Mesendoderm (in vitro differentiated cells): ENCODE data around the gene UQCRQ.

Experiments
- DNase-seq: peaks from one replicate; pipeline ENCODE4 v3.0.0; 2013
- H2AK5ac ChIP-seq: 2 replicates; pipeline ENCODE4 v1.6.1; 2013; ENCODE audit warnings: low read length, inconsistent platforms
- H2BK120ac ChIP-seq: 2 replicates; pipeline ENCODE4 v1.6.1; 2013; ENCODE audit warnings: low read depth, mild to moderate bottlenecking, low read length, moderate library complexity, mixed read lengths
- H2BK15ac ChIP-seq: replicated peaks from 2 replicates; pipeline ENCODE4 v1.6.1; 2013; ENCODE audit warnings: low read depth, mild to moderate bottlenecking, moderate library complexity
- H2BK5ac ChIP-seq: 2 replicates; pipeline ENCODE4 v1.6.1; 2013; ENCODE audit warnings: low read length, inconsistent platforms
- H3K18ac ChIP-seq: 2 replicates; pipeline ENCODE4 v1.6.1; 2013; ENCODE audit warnings: mild to moderate bottlenecking, low read length, mixed read lengths
- H3K23ac ChIP-seq: one replicate; pipeline ENCODE4 v1.6.1; 2013; ENCODE audit warnings: low read length
- H3K27ac ChIP-seq: 2 replicates; pipeline ENCODE4 v1.5.1; 2013; ENCODE audit warnings: low read depth, mild to moderate bottlenecking, inconsistent platforms, low read length, moderate library complexity
- H3K27me3 ChIP-seq: 2 replicates; pipeline ENCODE4 v1.6.1; 2013; ENCODE audit warnings: low read length, control low read depth, mild to moderate bottlenecking, inconsistent platforms; ENCODE audit not compliant: insufficient read depth, poor library complexity
- H3K36me3 ChIP-seq: 2 replicates; pipeline ENCODE4 v1.6.1; 2013; ENCODE audit warnings: low read length, inconsistent platforms; ENCODE audit not compliant: control insufficient read depth, insufficient read depth
- H3K4ac ChIP-seq: one replicate; pipeline ENCODE4 v1.6.1; 2013; ENCODE audit warnings: low read depth, mild to moderate bottlenecking, low read length, moderate library complexity
- H3K4me1 ChIP-seq: 2 replicates; pipeline ENCODE4 v1.6.1; 2013; ENCODE audit warnings: low read depth, low read length, inconsistent platforms; ENCODE audit not compliant: control insufficient read depth
- H3K4me2 ChIP-seq: 2 replicates; pipeline ENCODE4 v1.6.1; 2013; ENCODE audit warnings: low read length
- H3K4me3 ChIP-seq: 2 replicates; pipeline ENCODE4 v1.5.1; 2013; ENCODE audit warnings: mild to moderate bottlenecking, low read length
- H3K56ac ChIP-seq: one replicate; pipeline ENCODE4 v1.6.1; 2013; ENCODE audit warnings: low read length
- H3K79me1 ChIP-seq: 2 replicates; pipeline ENCODE4 v1.6.1; 2013; ENCODE audit warnings: low read length, inconsistent platforms
- H3K79me2 ChIP-seq: 2 replicates; pipeline ENCODE4 v1.6.1; 2013; ENCODE audit warnings: mild to moderate bottlenecking, low read length; ENCODE audit not compliant: control insufficient read depth, insufficient read depth
- H3K9ac ChIP-seq: 2 replicates; pipeline ENCODE4 v1.6.1; 2013; ENCODE audit warnings: low read length, inconsistent platforms
- H4K5ac ChIP-seq: one replicate; pipeline ENCODE4 v1.6.1; 2013; ENCODE audit warnings: low read length
- H4K8ac ChIP-seq: one replicate; pipeline ENCODE4 v1.6.1; 2013; ENCODE audit warnings: low read depth, mild to moderate bottlenecking, control low read depth, low read length, moderate library complexity
- WGBS: extraction: QIAGEN DNeasy Blood & Tissue Kit; methylation state at CpG from one replicate; pipeline ENCODE4 v1.1.7; 2013; ENCODE audit warnings: low lambda C conversion rate, missing lambda C conversion rate; ENCODE audit not compliant: insufficient coverage; ENCODE audit errors: extremely low coverage; 5-methylcytosine and 5-hydroxymethylcytosine counted together

The UQCRQ gene

DNA sequence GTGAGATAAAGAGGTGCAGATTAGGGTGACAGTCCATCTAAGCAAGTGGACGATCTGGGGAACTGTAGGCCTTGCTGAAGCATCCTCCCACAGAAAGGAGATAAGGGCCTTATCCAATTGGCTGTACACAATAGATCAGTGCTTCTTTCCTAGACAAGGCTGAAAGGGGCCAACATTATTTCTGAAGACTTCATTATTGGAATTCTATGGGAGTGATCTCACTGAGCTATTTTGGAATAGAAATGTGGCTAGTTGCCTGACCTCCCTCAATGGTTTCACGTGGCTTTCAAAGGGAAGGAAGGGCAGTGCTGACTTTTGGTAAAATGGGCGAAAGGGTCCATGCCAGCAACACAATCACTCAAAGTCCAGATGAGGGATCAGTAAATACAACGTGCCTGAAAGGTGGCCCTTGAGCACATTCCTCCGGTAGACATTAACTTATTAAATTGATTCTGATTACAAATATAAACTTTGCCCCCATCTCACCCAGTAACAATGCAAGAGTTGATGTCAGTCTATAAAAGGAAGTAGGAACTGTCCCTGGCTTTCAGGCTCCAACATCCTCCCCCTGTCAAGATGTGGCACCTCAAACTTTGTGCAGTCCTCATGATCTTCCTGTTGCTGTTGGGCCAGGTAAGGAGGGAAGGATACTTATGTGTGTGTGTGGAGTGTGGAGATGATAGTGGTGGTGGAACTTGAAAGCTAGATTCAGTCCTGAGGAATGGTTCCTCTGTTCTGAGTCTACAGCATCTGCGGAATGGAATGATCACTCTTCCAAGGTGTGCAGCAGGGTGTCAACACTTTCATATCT lies 6.9 kb downstream of the UQCRQ start, which contains the start of gene LEAP2:
Gene LEAP2 (plus strand): TSS at position 550 of the 811 bp plus-strand sequence. CDS start 27 bp downstream, at position 577.
- H2AK5ac ChIP-seq = no peak within 1 kb of the TSS
- H2BK15ac ChIP-seq = no peak within 1 kb of the TSS
- no peak within 1 kb of the TSS for H2BK120ac ChIP-seq
- no peak within 1 kb of the TSS for H3K9ac ChIP-seq
- no peak within 1 kb of the TSS for H2BK5ac ChIP-seq
- no peak within 1 kb of the TSS for H3K27ac ChIP-seq
- no peaks in the 10 kb centered on the region for H3K79me1 ChIP-seq
- no peaks in the 10 kb centered on the region for H3K4me1 ChIP-seq
- H4K5ac ChIP-seq = no peak within 1 kb of the TSS
- H3K79me2 ChIP-seq = no peaks in the 10 kb centered on the region
- no peak within 1 kb of the TSS for H3K23ac ChIP-seq
- H3K56ac ChIP-seq = no peak within 1 kb of the TSS
- H3K36me3 ChIP-seq = peaks cover 2% of the 10 kb centered on the region
- H3K18ac ChIP-seq = no peak within 1 kb of the TSS
- no CpG with 5 or more reads among the region's 6 CpGs for WGBS
- H4K8ac ChIP-seq = no peak within 1 kb of the TSS
- no peak within 1 kb of the TSS for H3K4me3 ChIP-seq
- H3K27me3 ChIP-seq = no peaks in the 10 kb centered on the region
- DNase-seq = no peak
- H3K4ac ChIP-seq = no peak within 1 kb of the TSS
- H3K4me2 ChIP-seq = no peak within 1 kb of the TSS

DNA sequence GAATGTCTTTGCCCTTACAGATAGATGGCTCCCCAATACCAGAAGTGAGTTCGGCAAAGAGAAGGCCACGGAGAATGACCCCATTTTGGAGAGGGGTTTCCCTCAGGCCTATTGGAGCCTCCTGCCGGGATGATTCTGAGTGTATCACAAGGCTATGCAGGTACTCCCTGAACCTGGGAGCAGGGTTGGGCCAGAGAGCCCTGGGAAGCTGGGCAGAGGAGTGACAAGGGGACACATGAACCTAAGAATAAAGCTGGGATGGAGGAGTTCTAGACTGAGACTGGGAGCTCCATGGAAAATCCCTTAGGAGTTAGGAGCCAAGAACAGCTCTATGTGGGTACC lies 7.5 kb downstream of the UQCRQ start:
- no peak overlapping the region for H3K27ac ChIP-seq
- no peak overlapping the region for H3K9ac ChIP-seq
- no peak overlapping the region for H2BK120ac ChIP-seq
- no peaks in the 10 kb centered on the region for H3K27me3 ChIP-seq
- no peak overlapping the region for H2BK5ac ChIP-seq
- no peak overlapping the region for H3K18ac ChIP-seq
- no peak overlapping the region for H3K4me2 ChIP-seq
- H3K56ac ChIP-seq = no peak overlapping the region
- H3K36me3 ChIP-seq = peaks cover 2% of the 10 kb centered on the region
- DNase-seq = no peak
- no peak overlapping the region for H2BK15ac ChIP-seq
- H3K4ac ChIP-seq = no peak overlapping the region
- no peaks in the 10 kb centered on the region for H3K4me1 ChIP-seq
- no peak overlapping the region for H2AK5ac ChIP-seq
- H3K23ac ChIP-seq = no peak overlapping the region
- no peak overlapping the region for H3K4me3 ChIP-seq
- no CpG with 5 or more reads among the region's 3 CpGs for WGBS
- no peaks in the 10 kb centered on the region for H3K79me1 ChIP-seq
- H3K79me2 ChIP-seq = no peaks in the 10 kb centered on the region
- H4K8ac ChIP-seq = no peak overlapping the region
- H4K5ac ChIP-seq = no peak overlapping the region

DNA sequence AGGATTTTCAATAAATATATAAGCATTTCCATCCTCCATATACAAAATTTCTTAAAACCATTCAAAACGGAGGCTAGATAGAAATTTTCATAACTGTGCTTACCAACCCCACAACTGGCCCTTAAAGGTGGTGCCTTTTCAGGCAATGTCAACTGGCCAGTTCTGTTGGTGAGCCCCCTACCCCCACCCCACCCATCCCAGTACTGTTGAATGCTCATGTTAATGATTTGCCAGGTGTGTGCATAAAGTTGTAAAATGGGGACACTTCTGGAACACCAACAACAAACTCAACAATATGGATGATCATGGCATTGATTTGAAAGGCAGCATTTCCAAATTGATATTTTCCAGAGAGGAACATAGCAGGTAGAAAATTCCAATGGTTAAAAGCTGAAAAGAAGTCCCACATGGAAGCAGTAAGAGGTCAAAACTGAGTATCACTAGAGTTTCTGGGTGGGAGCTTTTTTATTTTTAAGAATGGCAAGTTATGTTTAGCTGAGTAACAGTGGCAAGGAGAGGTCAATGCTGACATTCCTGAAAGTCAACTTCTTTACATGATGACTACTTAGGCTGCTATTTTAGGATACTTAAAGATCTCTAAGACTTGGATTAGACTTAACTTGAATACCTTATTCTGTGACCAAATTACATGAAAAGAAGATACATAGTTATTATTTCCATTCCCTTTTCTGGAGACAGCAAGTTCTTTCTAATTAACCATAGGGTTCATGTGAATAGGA lies 9.7 kb downstream of the UQCRQ start:
- H4K8ac ChIP-seq = no peak overlapping the region
- no peak overlapping the region for H3K4me2 ChIP-seq
- H3K9ac ChIP-seq = no peak overlapping the region
- H3K27me3 ChIP-seq = no peaks in the 10 kb centered on the region
- WGBS = 100% methylated on average over 1 of the region's 1 CpG
- no peak overlapping the region for H2BK120ac ChIP-seq
- H2BK5ac ChIP-seq = no peak overlapping the region
- no peak overlapping the region for H2BK15ac ChIP-seq
- no peak overlapping the region for H3K23ac ChIP-seq
- H3K27ac ChIP-seq = no peak overlapping the region
- no peak for DNase-seq
- H3K18ac ChIP-seq = no peak overlapping the region
- H3K4me3 ChIP-seq = no peak overlapping the region
- no peak overlapping the region for H4K5ac ChIP-seq
- H3K79me1 ChIP-seq = no peaks in the 10 kb centered on the region
- H3K4ac ChIP-seq = no peak overlapping the region
- H2AK5ac ChIP-seq = no peak overlapping the region
- H3K4me1 ChIP-seq = no peaks in the 10 kb centered on the region
- H3K79me2 ChIP-seq = no peaks in the 10 kb centered on the region
- no peak overlapping the region for H3K56ac ChIP-seq
- peaks cover 3% of the 10 kb centered on the region for H3K36me3 ChIP-seq

DNA sequence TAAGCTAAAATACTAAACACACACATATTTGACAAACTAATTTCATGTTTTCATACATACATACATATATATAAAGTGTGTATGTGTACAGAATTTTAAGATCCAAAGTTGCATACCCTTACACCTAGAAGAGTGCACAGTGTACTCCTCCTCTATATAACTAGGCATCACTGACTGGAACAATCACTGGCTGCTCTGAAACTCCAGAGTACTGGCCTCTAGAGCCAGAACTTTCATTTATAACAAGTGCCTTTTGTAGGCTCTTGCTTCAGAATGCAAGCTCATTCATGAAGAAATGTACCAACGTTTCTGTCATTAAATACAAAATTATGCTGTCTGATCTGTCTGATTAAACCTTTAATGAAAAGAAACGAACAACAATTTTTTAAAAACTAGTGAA lies 11.0 kb downstream of the UQCRQ start:
- Histone ChIP-seq H3K4me3 (no peak overlapping the region), H2BK15ac (no peak overlapping the region), H3K27me3 (no peaks in the 10 kb centered on the region), H3K4ac (no peak overlapping the region), H3K23ac (no peak overlapping the region), H3K9ac (no peak overlapping the region), H3K18ac (no peak overlapping the region), H3K79me1 (no peaks in the 10 kb centered on the region), H3K27ac (no peak overlapping the region), H3K4me2 (no peak overlapping the region), H3K4me1 (no peaks in the 10 kb centered on the region), H4K8ac (no peak overlapping the region), H3K56ac (no peak overlapping the region), H2BK120ac (no peak overlapping the region), H3K36me3 (peaks cover 3% of the 10 kb centered on the region), H4K5ac (no peak overlapping the region), H2BK5ac (no peak overlapping the region), H2AK5ac (no peak overlapping the region), H3K79me2 (no peaks in the 10 kb centered on the region)
- no CpG with 5 or more reads among the region's 2 CpGs for WGBS
- DNase-seq = no peak

DNA sequence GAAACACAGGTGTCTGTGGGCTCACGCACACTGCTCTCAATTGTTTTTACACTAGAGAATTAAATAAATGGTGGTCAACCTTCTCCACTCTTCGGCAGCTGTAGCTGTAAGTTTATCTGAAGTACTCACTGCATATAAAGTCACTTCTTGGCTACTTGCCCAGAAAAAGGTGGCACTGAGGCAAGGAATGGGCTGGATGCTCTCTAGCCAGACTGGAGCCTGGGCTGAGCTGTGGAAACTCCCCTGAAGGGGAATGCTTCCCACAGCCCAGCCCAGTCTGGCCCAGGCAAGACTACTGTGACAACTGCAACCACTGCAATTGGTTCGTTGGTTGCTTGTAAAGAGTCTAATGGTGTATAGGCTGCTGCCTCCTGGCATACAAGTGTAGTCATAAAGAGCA lies 11.5 kb downstream of the UQCRQ start:
- Histone ChIP-seq H3K36me3 (peaks cover 3% of the 10 kb centered on the region), H3K27ac (no peak overlapping the region), H2AK5ac (no peak overlapping the region), H3K23ac (no peak overlapping the region), H3K4me1 (no peaks in the 10 kb centered on the region), H2BK5ac (no peak overlapping the region), H3K27me3 (no peaks in the 10 kb centered on the region), H3K18ac (no peak overlapping the region), H4K5ac (no peak overlapping the region), H4K8ac (no peak overlapping the region), H3K4me3 (no peak overlapping the region), H3K56ac (no peak overlapping the region), H3K4me2 (no peak overlapping the region), H2BK15ac (no peak overlapping the region), H3K4ac (no peak overlapping the region), H3K79me2 (no peaks in the 10 kb centered on the region), H3K9ac (no peak overlapping the region), H3K79me1 (no peaks in the 10 kb centered on the region), H2BK120ac (no peak overlapping the region)
- no peak for DNase-seq
- whole genome bisulfite sequencing = no CpG with 5 or more reads among the region's 3 CpGs
